Measurements from ENCODE around the gene ARHGEF17.

DNA sequence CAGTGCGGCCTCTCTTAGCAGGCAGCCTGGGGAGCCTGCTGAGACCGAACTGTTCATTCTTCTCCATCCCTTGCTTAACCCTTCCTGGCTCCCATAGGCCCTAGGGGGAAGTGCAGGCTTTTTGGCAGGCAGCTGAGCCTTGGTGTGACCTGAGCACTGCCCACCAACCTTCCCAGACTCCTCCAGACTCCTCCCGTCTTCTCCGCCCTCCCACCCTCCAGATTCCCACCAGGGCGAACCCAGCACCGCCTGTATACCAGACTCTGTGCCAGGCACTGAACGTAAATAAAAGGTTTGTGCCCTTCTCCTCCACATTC lies 76.0 kb downstream of the ARHGEF17 start:
- no peak for TF ChIP-seq CTCF (IDR thresholded peaks at IDR 0.05)
- no peak for TF ChIP-seq POLR2A (IDR thresholded peaks at IDR 0.05; ENCODE audit: low read depth)
- no peak for TF ChIP-seq POLR2AphosphoS5 (IDR thresholded peaks at IDR 0.05)
- TF ChIP-seq EP300 (IDR thresholded peaks at IDR 0.05) = no peak

Measured in esophagus muscularis mucosa (tissue), 4 donors.